RWPE2 (cell line): ENCODE results near the gene IGSF21.

Experiments used
- ATAC-seq: fragments of 200-7000 bp; cut with Tn5 transposase; 3 replicates; pipeline ENCODE4 v1.9.1; 2021; ENCODE audit warnings: low read depth
- DNase-seq: peaks from one replicate; pipeline ENCODE4 v3.0.0-alpha.2; 2020; ENCODE audit warnings: low spot score
- H3K27ac ChIP-seq: fragments of 450-650 bp; 2 replicates; pipeline ENCODE4 v1.5.1; 2017; ENCODE audit warnings: mild to moderate bottlenecking; ENCODE audit not compliant: poor library complexity, severe bottlenecking
- H3K27me3 ChIP-seq: fragments of 250-450 bp; sonication (Bioruptor Pico); 2 replicates; pipeline ENCODE4 v1.5.1; 2021; ENCODE audit warnings: mild to moderate bottlenecking, moderate library complexity; ENCODE audit not compliant: insufficient read depth, poor library complexity, severe bottlenecking
- H3K36me3 ChIP-seq: fragments of 250-450 bp; sonication (Bioruptor Pico); 2 replicates; pipeline ENCODE4 v1.5.1; 2020; ENCODE audit warnings: low read depth, mild to moderate bottlenecking, moderate library complexity
- H3K4me1 ChIP-seq: fragments of 250-450 bp; sonication (Bioruptor Pico); 2 replicates; pipeline ENCODE4 v1.5.1; 2021; ENCODE audit warnings: mild to moderate bottlenecking, moderate library complexity; ENCODE audit not compliant: insufficient read depth, poor library complexity, severe bottlenecking
- H3K4me3 ChIP-seq: fragments of 250-450 bp; sonication (Bioruptor Pico); 2 replicates; pipeline ENCODE4 v1.5.1; 2021; ENCODE audit warnings: mild to moderate bottlenecking, moderate library complexity; ENCODE audit not compliant: severe bottlenecking
- H3K9me3 ChIP-seq: fragments of 250-450 bp; sonication (Bioruptor Pico); 2 replicates; pipeline ENCODE4 v1.5.1; 2021; ENCODE audit warnings: mild to moderate bottlenecking, moderate library complexity; ENCODE audit not compliant: severe bottlenecking
- TF ChIP-seq, protein P1 (sequence below): fragments of 450-650 bp; IDR thresholded peaks from one replicate; pipeline ENCODE4 v1.5.1; 2017; ENCODE audit warnings: mild to moderate bottlenecking, moderate library complexity; ENCODE audit not compliant: poor library complexity, severe bottlenecking

Gene IGSF21

DNA sequence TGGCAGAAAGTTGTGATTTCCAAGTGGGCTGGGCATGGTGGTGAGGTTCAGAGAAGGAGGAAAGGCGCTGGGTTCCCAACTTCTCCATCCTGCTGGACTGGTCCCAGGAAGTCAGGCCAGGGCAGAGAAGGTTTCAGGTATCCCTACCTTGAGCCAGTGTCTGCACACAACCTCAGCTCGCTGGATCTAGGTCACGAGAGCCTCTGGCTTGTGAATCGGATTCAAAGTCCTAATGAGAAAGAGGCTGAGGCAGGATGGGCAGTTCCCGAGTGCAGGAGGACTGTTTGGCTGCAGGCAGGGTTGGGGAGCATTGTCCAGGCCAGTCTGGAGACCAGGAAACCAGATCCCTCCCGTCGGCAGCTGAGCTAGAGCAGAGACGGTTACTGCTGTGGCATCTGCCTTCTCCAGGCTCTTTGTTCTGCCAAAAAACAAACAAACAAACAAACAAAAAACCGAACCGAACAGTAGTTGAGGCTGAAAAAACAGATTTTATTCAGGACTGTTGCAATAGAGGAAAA is 19.5 kb upstream of the IGSF21 start:
- no peak overlapping the region for H3K27ac ChIP-seq
- H3K4me1 ChIP-seq = no peaks in the 10 kb centered on the region
- TF ChIP-seq, protein P1, sequence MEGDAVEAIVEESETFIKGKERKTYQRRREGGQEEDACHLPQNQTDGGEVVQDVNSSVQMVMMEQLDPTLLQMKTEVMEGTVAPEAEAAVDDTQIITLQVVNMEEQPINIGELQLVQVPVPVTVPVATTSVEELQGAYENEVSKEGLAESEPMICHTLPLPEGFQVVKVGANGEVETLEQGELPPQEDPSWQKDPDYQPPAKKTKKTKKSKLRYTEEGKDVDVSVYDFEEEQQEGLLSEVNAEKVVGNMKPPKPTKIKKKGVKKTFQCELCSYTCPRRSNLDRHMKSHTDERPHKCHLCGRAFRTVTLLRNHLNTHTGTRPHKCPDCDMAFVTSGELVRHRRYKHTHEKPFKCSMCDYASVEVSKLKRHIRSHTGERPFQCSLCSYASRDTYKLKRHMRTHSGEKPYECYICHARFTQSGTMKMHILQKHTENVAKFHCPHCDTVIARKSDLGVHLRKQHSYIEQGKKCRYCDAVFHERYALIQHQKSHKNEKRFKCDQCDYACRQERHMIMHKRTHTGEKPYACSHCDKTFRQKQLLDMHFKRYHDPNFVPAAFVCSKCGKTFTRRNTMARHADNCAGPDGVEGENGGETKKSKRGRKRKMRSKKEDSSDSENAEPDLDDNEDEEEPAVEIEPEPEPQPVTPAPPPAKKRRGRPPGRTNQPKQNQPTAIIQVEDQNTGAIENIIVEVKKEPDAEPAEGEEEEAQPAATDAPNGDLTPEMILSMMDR = no peak
- no peak overlapping the region for H3K4me3 ChIP-seq
- no peaks in the 10 kb centered on the region for H3K36me3 ChIP-seq
- H3K27me3 ChIP-seq = peaks cover 5% of the 10 kb centered on the region
- ATAC-seq = no peak
- no peaks in the 10 kb centered on the region for H3K9me3 ChIP-seq
- DNase-seq = no peak

DNA sequence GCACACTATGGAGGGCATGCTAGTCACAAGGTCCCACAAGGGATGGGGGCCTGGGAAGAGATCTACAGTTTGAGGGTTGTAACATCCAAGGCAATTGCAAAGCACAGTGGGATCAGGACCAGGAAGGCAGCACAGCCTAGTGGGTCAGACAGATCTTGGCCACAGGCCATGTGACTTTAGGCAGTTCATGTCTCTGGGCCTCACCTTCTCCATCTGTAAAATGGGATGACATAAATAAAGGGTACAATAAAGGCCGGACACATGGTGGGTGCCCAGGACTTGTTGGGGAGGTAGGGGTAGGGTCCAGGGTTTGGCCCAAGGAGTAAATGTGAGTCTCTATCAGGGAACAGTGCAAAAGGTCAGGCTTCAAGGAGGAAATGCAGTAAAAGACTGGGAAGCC is 18.1 kb upstream of the IGSF21 start:
- no peaks in the 10 kb centered on the region for H3K9me3 ChIP-seq
- no peak overlapping the region for H3K27ac ChIP-seq
- TF ChIP-seq, protein P1 = no peak
- H3K27me3 ChIP-seq = peaks cover 5% of the 10 kb centered on the region
- no peak for ATAC-seq
- no peaks in the 10 kb centered on the region for H3K4me1 ChIP-seq
- H3K4me3 ChIP-seq = no peak overlapping the region
- no peaks in the 10 kb centered on the region for H3K36me3 ChIP-seq
- DNase-seq = no peak

DNA sequence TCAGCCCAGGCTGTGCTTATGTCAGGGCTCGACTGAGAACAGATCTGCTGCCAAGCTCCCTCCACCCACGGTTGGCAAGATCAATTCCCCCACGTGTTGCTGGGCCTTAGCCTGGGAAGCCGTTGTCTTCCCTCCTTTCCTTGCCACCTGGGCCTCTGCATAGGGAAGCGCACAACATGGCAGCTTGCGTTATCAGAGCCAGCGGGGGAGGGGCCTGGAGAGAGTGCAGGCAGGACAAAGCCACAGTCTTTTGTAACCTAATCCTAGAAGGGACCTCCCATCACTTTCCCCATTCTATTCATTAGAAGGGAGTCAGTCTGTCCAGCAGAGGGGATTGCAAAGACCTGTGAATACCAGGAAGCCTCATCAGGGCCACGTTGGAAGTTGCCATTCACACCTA is 17.0 kb upstream of the IGSF21 start:
- TF ChIP-seq, protein P1 = no peak
- Histone ChIP-seq H3K4me1 (no peaks in the 10 kb centered on the region), H3K27me3 (peaks cover 5% of the 10 kb centered on the region), H3K4me3 (no peak overlapping the region), H3K27ac (no peak overlapping the region), H3K36me3 (no peaks in the 10 kb centered on the region), H3K9me3 (no peaks in the 10 kb centered on the region)
- ATAC-seq (no peak), DNase-seq (no peak)

DNA sequence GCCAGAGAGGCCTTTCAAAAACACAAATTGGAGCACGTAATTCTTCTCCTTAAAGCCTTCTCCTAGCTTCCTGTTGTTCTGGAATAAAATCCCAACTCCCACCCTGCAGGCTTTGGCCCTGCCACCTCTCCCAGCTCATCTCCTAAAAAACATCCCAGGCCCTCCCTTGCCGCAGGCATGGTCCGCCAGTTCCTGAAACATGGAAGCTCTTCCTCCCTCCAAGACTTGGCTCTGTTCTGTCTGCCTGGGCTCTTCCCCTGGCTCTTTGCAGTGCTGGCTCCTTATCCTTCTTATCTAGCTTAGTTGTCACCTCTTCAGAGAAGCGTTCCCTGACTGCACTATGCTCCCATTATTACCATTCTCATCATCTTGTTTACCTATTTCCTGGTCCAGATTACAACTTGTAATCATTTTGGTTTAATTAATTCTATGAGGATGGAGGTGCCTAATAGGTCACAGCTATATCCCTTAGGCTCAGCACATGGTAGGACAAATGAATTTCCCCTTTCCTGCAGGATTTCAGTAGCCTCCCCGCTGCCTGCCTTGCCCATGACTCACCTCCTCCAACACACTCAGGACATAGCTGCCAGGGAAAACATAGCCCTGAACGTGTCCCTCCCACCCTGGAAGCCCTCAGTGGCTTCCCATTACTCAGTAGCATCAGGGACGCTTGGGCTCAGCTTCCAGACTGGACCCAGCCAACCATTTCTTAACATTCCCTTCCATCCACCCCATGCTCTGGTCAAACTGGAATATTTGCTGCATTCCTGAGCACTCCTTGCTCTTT is 15.7 kb upstream of the IGSF21 start:
- peak; percentile 89 for ATAC-seq
- Histone ChIP-seq H3K36me3 (no peaks in the 10 kb centered on the region), H3K27ac (no peak overlapping the region), H3K27me3 (peaks cover 5% of the 10 kb centered on the region), H3K4me3 (no peak overlapping the region), H3K9me3 (no peaks in the 10 kb centered on the region), H3K4me1 (no peaks in the 10 kb centered on the region)
- TF ChIP-seq, protein P1 = no peak
- DNase-seq = no peak

DNA sequence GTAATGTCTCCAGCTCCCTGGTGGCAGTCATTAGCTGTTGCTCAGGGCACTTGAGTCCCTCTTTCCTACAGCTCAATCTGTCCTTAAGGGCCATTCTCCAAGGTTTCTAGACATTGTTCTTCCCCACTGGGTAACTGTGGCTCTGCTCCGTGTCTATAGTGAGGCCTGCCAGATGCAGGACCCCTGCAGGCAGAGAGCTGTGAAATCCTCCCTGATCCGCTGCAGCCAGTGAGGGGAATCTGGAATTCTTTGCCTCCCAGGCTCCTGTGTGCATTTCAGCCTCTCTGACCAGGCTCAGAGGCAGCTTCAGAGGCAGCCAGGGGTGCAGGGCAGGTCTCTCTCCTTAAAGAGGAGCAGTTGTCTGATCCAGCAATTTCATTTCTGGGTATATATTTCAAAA is 14.4 kb upstream of the IGSF21 start:
- TF ChIP-seq, protein P1 = no peak
- no peak for DNase-seq
- peaks cover 5% of the 10 kb centered on the region for H3K27me3 ChIP-seq

More for the DNA sequence above, 14.4 kb upstream of the IGSF21 start:
- Histone ChIP-seq H3K27ac (no peak overlapping the region), H3K4me1 (no peaks in the 10 kb centered on the region), H3K36me3 (no peaks in the 10 kb centered on the region), H3K4me3 (no peak overlapping the region), H3K9me3 (no peaks in the 10 kb centered on the region)
- ATAC-seq = no peak
